HG03520 (cell line): ENCODE measurements around the gene TEAD1.

Experiments
- ATAC-seq: cut with Tn5 transposase; IDR thresholded peaks from one replicate; pipeline ENCODE4 v1.9.1; 2021; ENCODE audit warnings: mild to moderate bottlenecking, moderate library complexity; ENCODE audit not compliant: unreplicated experiment

Gene TEAD1

GRCh38 chr11:12673924-12674570 lies at the start of gene TEAD1:
Gene TEAD1 (plus strand): TSS chr11:12674421.
- ATAC-seq: peak; percentile 76

- ATAC-seq: no peak
Observed at GRCh38 chr11:12624595-12624994, 49.6 kb upstream of the TEAD1 start.

DNA sequence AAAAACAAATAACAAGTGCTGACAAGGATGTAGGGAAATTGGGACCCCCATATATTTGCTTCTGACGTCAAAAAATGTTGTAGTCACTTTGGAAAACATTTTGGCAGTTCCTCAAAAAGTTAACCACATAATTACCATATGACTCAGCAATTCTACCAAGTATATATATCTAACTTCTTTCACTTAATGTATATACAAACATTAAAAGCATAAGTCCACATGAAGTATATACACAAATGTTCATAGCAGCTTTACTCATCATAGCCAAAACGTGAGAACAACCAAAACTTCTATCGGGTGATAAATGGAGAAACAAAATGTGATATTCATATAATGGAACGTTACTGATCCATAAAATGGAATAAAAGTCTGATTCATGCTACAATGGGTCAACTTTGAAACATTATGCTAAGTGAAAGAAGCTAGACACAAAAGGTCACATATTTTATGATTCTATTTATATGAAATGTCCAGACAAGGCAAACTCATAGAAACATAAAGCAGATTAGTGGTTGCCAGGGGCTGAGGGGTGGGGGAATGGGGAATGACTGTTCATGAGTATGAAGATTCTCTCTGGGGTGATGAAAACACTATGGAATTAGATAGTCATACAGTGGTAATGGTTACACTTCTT lies 48.7 kb upstream of the TEAD1 start:
- ATAC-seq: no peak

GRCh38 chr11:12626616-12627015 lies 47.6 kb upstream of the TEAD1 start:
- ATAC-seq: no peak

- ATAC-seq: no peak
Observed at GRCh38 chr11:12628314-12628713, 45.9 kb upstream of the TEAD1 start.

DNA sequence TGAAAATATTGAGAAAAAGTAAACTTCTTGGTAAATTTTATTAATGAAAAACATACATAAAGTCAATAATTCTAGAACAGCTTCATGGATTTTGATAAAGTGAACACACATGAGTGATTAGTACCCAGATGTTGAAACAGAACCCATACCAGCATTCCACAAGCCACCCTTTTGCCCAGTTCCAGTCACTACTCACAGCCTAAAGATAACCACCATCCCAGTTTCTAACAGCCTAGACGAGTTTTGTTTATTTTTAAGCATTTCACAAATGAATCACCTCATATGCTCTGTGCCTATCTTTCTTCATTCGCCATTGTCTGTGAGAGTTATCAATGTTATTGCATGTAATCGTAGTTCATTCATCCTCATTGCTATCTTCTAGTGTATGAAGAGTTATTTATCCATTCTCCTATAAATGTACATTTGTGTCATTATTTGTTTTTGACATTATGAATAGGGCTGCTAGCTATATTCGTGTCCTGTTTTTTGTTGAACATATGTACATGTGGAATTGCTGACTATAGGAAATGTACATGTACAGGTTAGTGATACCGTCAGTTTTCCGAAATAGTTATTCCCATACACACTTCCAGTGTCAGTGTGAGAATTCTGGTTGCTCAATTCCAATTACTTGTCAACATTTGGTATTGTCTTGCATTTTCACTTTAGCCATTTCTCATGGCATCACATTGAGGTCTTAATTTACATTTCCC lies 44.5 kb upstream of the TEAD1 start:
- ATAC-seq: no peak

- no peak for ATAC-seq
Observed at GRCh38 chr11:12631651-12632050, 42.6 kb upstream of the TEAD1 start.

DNA sequence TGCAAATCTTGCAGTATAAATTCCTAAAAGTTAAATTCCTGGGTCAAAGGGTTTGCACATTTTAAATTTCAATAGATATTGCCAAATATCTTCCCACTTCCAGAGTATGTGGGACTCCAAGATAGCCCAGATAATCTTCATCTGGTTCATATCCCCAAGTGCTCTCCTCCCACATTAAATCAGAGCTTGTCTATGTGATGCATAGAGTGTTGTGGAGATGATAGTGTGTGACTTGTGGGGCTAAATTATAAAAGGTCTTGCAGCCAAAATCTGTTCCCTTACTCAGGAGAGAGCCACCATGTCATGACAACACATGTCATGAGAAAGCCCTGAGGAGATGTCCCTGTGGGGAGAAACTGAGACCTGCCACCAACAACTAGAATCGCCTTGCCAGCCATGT lies 39.9 kb upstream of the TEAD1 start:
- ATAC-seq: no peak

DNA sequence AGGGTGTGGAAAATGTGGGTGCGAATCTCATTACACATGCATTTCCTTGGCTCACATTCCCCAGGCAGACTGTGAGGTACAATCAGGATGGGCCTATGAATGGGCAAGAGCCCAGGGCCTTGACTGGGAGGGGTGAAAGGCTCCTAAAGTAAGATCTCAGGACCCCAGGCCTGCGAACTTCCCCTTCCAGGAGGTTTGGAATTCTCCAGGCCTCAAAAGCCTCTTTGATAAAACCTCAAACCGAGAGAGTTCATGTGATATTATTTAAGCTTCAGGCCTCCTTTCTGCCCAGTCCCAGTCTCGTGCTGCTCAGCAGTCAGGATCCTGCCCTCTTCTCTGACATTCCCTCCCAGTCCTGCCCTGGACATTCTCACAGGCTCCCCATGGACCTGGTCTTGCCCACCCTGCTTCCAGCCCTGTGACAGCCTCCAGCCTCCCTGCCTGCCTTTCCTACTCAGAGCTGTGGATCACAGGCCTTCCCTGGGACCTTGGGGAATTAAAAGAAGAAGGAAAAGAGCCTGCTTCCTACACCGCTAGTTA lies 37.3 kb upstream of the TEAD1 start:
- no peak for ATAC-seq

DNA sequence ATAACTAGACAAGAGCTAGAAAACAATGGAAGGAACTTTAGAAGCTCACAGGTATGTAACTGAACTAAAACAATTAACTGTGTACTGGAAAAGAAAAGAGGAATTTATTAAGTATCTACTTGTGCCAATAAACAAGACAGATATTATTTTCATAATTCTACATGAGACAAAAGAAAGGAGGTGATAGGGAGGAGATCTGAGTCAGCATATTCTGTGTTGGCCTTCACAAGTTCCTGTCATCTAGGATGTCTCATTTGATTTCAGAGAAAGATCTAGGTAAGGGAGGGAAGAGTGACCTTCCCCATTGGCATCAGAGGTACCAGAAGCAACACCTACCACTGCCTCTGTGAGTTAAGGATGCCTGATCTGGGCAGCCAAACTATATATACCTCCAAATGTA lies 34.8 kb upstream of the TEAD1 start:
- no peak for ATAC-seq

DNA sequence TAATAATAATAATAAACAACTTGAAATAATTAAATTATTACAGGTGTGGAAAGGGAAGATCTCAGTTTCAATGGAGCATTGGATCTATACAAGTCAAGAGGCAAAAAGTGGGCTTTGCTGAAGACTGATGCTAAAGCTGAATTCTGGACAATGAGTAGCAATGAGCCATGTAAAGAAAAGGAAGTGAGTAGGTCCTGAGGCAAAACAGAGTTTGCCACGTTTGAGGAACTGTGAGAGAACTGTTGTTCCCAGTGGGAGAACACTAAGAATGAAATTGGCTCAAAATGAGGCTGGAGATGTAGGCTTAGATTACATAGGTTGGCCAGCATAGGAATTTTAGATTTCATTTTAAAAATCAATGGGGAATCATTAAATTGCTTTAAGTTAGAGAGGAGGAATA lies 33.9 kb upstream of the TEAD1 start:
- no peak for ATAC-seq

DNA sequence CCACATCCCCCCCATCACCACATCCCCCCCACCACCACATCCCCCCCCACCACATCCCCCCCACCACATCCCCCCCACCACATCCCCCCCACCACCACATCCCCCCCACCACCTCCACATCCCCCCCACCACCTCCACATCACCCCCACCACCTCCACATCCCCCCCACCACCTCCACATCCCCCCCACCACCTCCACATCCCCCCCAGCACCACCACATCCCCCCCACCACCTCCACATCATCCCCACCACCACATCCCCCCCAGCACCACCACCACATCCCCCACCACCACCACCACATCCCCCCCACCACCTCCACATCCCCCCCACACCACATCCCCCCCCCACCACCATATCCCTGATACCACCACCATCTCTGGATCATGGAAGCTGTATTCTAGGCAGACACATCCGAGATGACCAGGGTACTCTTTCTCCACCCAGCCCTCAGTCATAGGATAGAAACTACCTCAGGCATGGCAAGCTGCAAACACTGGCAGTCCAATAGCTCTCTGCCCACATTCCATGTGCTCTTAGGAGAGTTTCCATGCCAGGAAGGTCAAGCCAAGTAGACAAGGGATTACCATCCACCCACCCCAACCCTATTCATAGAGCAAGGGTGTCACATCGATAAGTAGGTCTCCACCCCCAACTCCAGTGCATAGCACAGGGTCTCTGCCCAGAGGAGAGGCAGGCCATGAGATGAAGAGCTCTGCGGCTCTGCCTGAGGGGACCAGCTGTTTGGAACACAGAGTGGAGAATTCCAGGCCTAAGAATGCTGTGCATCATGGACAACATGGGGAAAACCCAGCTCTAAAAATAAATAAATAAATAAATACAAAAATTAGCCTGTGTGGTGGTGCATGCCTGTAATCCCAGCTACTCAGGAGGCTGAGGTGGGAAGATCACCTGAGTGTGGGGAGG lies 33.0 kb upstream of the TEAD1 start:
- no peak for ATAC-seq

- no peak for ATAC-seq
Observed at GRCh38 chr11:12642040-12642439, 32.2 kb upstream of the TEAD1 start.

DNA sequence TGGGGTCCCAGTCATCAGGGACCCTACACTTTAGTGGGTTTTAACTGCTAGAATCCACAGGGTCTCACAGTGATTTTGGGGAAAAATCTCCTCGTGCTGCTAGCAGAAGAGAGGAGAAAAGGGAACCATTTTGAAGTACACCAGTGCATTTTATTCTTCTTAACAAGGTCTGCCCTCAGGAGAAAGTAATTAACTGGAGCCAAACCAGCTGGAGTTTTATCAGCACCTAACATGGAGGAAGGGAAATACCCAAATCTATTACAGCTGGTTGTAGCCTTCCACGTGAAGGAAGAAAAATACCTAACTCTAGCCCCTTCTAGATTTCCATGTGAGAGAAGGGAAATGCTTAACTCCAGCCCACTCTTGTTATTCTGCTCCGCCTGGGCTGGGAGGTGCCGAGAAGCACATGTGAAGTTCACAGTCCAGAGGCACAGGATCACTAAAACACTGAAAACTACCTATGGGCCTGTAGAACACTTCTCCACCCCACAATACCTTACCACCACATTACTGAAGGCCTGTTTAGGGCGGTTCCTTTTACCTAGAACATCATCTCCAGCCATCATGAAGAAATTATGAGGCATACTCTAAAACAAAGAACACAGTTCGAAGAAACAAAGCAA lies 31.3 kb upstream of the TEAD1 start:
- no peak for ATAC-seq

DNA sequence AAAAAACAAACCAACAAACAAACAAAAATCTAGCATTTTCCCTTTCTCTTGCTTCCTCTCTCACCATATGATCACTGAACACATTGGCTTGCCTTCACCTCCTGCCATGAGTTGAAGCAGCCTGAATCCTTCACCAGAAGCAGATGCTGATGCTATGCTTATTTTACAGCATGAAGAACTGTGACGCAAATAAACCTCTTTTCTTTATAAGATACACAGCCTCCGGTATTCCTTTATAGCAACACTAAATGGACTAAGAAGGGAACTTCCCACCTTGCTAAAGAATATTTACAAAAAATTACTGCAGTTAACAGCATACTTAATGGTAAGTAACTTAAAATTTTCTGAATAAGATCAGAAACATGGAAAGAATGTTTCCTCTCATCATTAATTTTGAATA lies 27.7 kb upstream of the TEAD1 start:
- no peak for ATAC-seq

DNA sequence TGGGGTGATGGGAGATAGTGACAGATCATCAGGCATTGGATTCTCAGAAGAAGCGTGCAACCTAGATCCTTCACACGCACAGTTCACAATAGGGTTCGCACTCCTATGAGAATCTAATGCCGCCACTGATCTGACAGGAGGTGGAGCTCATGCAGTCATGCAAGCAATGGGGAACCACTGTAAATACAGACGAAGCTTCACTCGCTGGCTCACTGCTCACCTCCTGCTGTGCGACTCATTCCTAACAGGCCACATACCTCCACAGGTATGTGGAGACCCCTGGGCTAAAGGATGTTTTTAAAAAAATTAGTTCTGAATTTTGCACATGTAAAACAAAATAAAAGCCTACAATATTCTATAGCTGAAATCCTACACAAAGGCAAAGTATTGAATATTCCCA lies 20.5 kb upstream of the TEAD1 start:
- ATAC-seq: no peak

GRCh38 chr11:12655842-12656241 lies 18.4 kb upstream of the TEAD1 start:
- ATAC-seq: no peak

DNA sequence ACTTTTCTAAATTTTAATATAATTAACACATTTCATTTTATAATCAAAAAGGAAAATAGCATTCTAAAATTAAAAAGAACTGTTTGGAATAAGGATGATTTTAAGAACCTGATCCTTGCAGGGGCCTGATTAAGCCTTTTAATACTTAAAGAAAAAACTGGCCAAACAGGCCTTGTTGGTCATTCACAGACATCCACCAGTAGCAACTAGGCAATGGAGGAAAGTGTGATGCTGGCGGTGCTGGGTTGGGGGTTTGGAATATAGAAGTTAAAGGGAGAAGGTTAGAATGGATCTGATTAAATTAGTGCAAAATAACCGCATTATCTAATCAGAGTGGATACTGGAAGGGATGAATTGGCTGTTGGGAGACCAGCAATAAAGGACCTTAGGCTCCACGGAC lies 16.9 kb upstream of the TEAD1 start:
- ATAC-seq: no peak

- ATAC-seq: no peak
Observed at GRCh38 chr11:12657981-12658380, 16.2 kb upstream of the TEAD1 start.

DNA sequence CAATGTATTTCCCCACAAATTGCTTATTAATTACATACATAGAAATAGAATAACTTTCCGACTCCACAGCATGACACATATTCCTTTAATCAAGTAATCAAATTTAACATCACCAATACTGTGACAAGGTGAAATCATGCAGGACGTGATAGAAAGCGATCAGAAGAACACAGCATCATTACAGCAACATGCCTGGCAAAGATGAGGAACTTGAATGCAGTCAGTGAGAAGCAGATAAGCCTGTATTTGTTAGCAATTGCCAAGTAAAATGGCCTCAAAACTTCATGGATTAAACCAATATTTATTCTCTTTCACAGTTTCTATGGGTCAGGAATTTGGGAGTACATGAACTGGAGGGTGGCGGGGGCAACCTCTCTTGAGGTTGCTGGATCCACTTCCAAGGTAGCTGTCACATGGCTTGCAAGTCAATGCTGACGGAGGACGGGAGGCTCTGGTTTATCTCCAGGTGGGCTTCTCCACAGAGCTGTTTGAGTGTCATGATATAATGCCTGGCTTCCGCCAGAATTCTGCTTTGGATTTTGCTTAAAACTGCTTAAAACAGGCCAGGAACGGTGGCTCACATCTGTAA lies 12.0 kb upstream of the TEAD1 start:
- no peak for ATAC-seq
